Lower lobe of right lung (tissue), 2 donors: ENCODE results near the gene SLC26A9. TPM values are rescaled to one million over a fixed set of nuclear protein-coding genes. Genes with fewer than 3 reads are reported as not detected.

Experiments used
- ATAC-seq, 2 donors: fragments of 200-7000 bp; cut with Tn5 transposase; one replicate each; pipeline ENCODE4 v1.9.1; 2020 to 2022; ENCODE audit warnings: mild to moderate bottlenecking in 2 of 2, moderate library complexity in 2 of 2
- DNase-seq: peaks from one replicate; pipeline ENCODE4 v3.0.0-alpha.2; 2020
- H3K27ac ChIP-seq: fragments of 200-600 bp; one replicate; pipeline ENCODE4 v1.8.0; 2022
- H3K27me3 ChIP-seq: fragments of 200-600 bp; one replicate; pipeline ENCODE4 v1.8.0; 2022; ENCODE audit warnings: low read depth
- H3K36me3 ChIP-seq: fragments of 200-600 bp; one replicate; pipeline ENCODE4 v1.8.0; 2022; ENCODE audit warnings: mild to moderate bottlenecking
- H3K4me1 ChIP-seq: fragments of 200-600 bp; one replicate; pipeline ENCODE4 v1.8.0; 2022
- H3K4me3 ChIP-seq: fragments of 200-600 bp; one replicate; pipeline ENCODE4 v1.8.0; 2022; ENCODE audit warnings: mild to moderate bottlenecking
- H3K9me3 ChIP-seq: fragments of 200-600 bp; one replicate; pipeline ENCODE4 v1.8.0; 2022
- CTCF ChIP-seq: fragments of 200-600 bp; IDR thresholded peaks from one replicate; pipeline ENCODE4 v1.8.0; 2022; ENCODE audit warnings: antibody characterized with exemption, mild to moderate bottlenecking
- intact Hi-C: fragments of 100-400 bp; cut with DNase I; formaldehyde crosslinking; loops from one replicate; pipeline ENCODE4 v1.11.0; 2022
- total RNA-seq: library from RNA; stranded (reverse); fragmentation: NEBNext Ultra II Directional; extraction: Animal tissue kit (Norgen Biotek cat#: 25700); gene quantifications from one replicate; pipeline ENCODE4 v1.2.1, GENCODE V29; 2021
- donor health status: DM: no; HTN: yes; CAD: no; lungs with severe emphysema.

The SLC26A9 gene
- total RNA-seq, 1 donor from 2014 or later = 18.2 TPM

- no peak overlapping the region for H3K27ac ChIP-seq
- TF ChIP-seq CTCF = no peak
- H3K4me3 ChIP-seq = no peak overlapping the region
- intact Hi-C loops = no loop called here
- ATAC-seq (no peak), DNase-seq (no peak)
- H3K27me3 ChIP-seq = no peaks in the 10 kb centered on the region
- no peaks in the 10 kb centered on the region for H3K9me3 ChIP-seq
- no peaks in the 10 kb centered on the region for H3K4me1 ChIP-seq
- peaks cover 7% of the 10 kb centered on the region for H3K36me3 ChIP-seq
These were observed 16.6 kb downstream of the SLC26A9 start for GRCh38 chr1:205926636-205927035.

- no peaks in the 10 kb centered on the region for H3K9me3 ChIP-seq
These were observed 17.0 kb downstream of the SLC26A9 start for GRCh38 chr1:205926213-205926612.

GRCh38 chr1:205925736-205926135 is 17.5 kb downstream of the SLC26A9 start:
- DNase-seq (no peak), ATAC-seq (no peak)
- H3K27ac ChIP-seq = no peak overlapping the region
- intact Hi-C loops = no loop called here
- no peak for TF ChIP-seq CTCF
- H3K4me3 ChIP-seq = no peak overlapping the region
- H3K9me3 ChIP-seq = no peaks in the 10 kb centered on the region
- peaks cover 5% of the 10 kb centered on the region for H3K4me1 ChIP-seq
- H3K27me3 ChIP-seq = no peaks in the 10 kb centered on the region
- peaks cover 7% of the 10 kb centered on the region for H3K36me3 ChIP-seq

More at GRCh38 chr1:205926213-205926612, 17.0 kb downstream of the SLC26A9 start:
- Histone ChIP-seq H3K4me3 (no peak overlapping the region), H3K27me3 (no peaks in the 10 kb centered on the region), H3K36me3 (peaks cover 7% of the 10 kb centered on the region), H3K4me1 (peaks cover under 1% of the 10 kb centered on the region), H3K27ac (no peak overlapping the region)
- TF ChIP-seq CTCF = no peak
- no peak for ATAC-seq
- intact Hi-C loops = no loop called here
- no peak for DNase-seq

- no peak for DNase-seq
- intact Hi-C loops = no loop called here
- Histone ChIP-seq H3K4me3 (no peak overlapping the region), H3K4me1 (peaks cover 13% of the 10 kb centered on the region), H3K27me3 (no peaks in the 10 kb centered on the region), H3K36me3 (peaks cover 7% of the 10 kb centered on the region), H3K27ac (no peak overlapping the region), H3K9me3 (no peaks in the 10 kb centered on the region)
- TF ChIP-seq CTCF = no peak
- no peak for ATAC-seq
These were observed 18.8 kb downstream of the SLC26A9 start for GRCh38 chr1:205924460-205924790.

- no peak overlapping the region for H3K4me3 ChIP-seq
- DNase-seq = no peak
These were observed 19.4 kb downstream of the SLC26A9 start for GRCh38 chr1:205923651-205924459.

More at GRCh38 chr1:205923651-205924459, 19.4 kb downstream of the SLC26A9 start:
- intact Hi-C loops = no loop called here
- no peaks in the 10 kb centered on the region for H3K27me3 ChIP-seq
- H3K36me3 ChIP-seq = peaks cover 7% of the 10 kb centered on the region
- peaks cover 16% of the 10 kb centered on the region for H3K4me1 ChIP-seq
- TF ChIP-seq CTCF = no peak
- no peaks in the 10 kb centered on the region for H3K9me3 ChIP-seq
- H3K27ac ChIP-seq = no peak overlapping the region
- ATAC-seq = no peak
